Measurements from ENCODE around the gene CSAG2.
"Not testable (repeated sequence)": the region's sequence is repeated elsewhere in the genome, so short reads cannot be mapped to it uniquely, and the experiment has no call there.

DNA sequence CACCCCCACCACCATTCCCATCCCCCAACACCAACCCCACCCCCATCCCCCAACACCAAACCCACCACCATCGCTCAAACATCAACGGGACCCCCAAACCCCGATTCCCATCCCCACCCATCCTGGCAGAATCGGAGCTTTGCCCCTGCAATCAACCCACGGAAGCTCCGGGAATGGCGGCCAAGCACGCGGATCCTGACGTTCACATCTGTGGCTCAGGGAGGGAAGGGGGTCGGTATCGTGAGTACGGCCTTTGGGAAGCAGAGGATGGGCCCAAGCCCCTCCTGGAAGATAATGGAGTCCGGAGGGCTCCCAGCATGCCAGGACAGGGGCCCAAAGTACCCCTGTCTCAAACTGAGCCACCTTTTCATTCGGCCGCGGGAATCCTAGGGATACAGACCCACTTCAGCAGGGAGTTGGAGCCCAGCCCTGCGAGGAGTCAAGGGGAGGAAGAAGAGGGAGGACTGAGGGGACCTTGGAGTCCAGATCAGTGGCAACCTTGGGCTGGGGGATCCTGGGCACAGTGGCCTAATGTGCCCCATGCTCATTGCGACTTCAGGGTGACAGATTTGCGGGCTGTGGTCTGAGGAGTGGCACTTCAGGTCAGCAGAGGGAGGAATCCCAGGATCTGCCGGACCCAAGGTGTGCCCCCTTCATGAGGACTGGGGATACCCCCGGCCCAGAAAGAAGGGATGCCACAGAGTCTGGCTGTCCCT is 25.2 kb upstream of the CSAG2 start:
- TF ChIP-seq, protein P1, sequence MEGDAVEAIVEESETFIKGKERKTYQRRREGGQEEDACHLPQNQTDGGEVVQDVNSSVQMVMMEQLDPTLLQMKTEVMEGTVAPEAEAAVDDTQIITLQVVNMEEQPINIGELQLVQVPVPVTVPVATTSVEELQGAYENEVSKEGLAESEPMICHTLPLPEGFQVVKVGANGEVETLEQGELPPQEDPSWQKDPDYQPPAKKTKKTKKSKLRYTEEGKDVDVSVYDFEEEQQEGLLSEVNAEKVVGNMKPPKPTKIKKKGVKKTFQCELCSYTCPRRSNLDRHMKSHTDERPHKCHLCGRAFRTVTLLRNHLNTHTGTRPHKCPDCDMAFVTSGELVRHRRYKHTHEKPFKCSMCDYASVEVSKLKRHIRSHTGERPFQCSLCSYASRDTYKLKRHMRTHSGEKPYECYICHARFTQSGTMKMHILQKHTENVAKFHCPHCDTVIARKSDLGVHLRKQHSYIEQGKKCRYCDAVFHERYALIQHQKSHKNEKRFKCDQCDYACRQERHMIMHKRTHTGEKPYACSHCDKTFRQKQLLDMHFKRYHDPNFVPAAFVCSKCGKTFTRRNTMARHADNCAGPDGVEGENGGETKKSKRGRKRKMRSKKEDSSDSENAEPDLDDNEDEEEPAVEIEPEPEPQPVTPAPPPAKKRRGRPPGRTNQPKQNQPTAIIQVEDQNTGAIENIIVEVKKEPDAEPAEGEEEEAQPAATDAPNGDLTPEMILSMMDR (IDR thresholded peaks at IDR 0.05), result not testable (repeated sequence)
- TF ChIP-seq EZH2 (IDR thresholded peaks at IDR 0.05), result not testable (repeated sequence)
